ENCODE results near the gene DLG5.

- TF ChIP-seq CTCF (IDR thresholded peaks at IDR 0.05) (no peak), POLR2A (IDR thresholded peaks at IDR 0.05) (no peak)
These were observed 27.5 kb downstream of the DLG5 start for GRCh38 chr10:77899080-77899477.

Data from heart left ventricle (tissue), 13 donors.